GM12878 (cell line): ENCODE measurements around the gene KCTD16. TPM values are rescaled to one million over a fixed set of nuclear protein-coding genes. Genes with fewer than 3 reads are reported as not detected.

ENCODE experiments used
- ATAC-seq: fragments of 200-7000 bp; cut with Tn5 transposase; 3 replicates; pipeline ENCODE4 v1.9.1; 2020; ENCODE audit warnings: mild to moderate bottlenecking, moderate library complexity
- BruUV-seq: library from RNA; stranded (reverse); fragments of 400-500 nt; replicated peaks from 2 replicates; lab custom pipeline; 2021; lab: Mats Ljungman, UMichigan
- CTCF ChIA-PET: fragments of 300-600 bp; sonication (Branson Sonifier 250); formaldehyde crosslinking; extraction: SDS; loops from one replicate; lab custom pipeline; 2021; ENCODE audit warnings: inconsistent platforms; lab: Yijun Ruan, JAX
- POLR2A ChIA-PET: fragments of 350-600 bp; formaldehyde crosslinking; extraction: SDS; loops from one replicate; lab custom pipeline; 2021; ENCODE audit warnings: inconsistent platforms; lab: Charles Lee
- RAD21 ChIA-PET: fragments of 300-600 bp; sonication (Branson Sonifier 250); formaldehyde crosslinking; loops from one replicate; lab custom pipeline; 2023; ENCODE audit warnings: antibody characterized with exemption; ENCODE audit not compliant: unreplicated experiment; lab: Charles Lee
- SMC1A ChIA-PET: fragments of 300-600 bp; sonication (Branson Sonifier 250); formaldehyde crosslinking; loops from one replicate; lab custom pipeline; 2023; ENCODE audit not compliant: unreplicated experiment, uncharacterized antibody; lab: Charles Lee
- DNase-seq: peaks from one replicate; pipeline ENCODE4 v3.0.0-alpha.2; 2011; ENCODE audit warnings: low read depth, low spot score
- FAIRE-seq: peaks from 3 replicates; lab custom pipeline; 2011; peaks lifted over from hg19 to GRCh38; lab: Jason Lieb, UNC
- H2AFZ ChIP-seq: 2 replicates; pipeline ENCODE4 v1.6.0; 2011; ENCODE audit warnings: low read depth, low read length, control low read depth; ENCODE audit not compliant: control insufficient read depth
- H3K27ac ChIP-seq: 2 replicates; pipeline ENCODE4 v1.5.1; 2011; ENCODE audit warnings: control low read depth; ENCODE audit not compliant: control insufficient read depth, insufficient read depth
- H3K27me3 ChIP-seq, 2 experiments: replicated peaks in 1 of 2; 2 replicates each; pipeline versions ENCODE4 v1.6.0 to v1.6.1; 2011; ENCODE audit warnings: low read length in 1 of 2; ENCODE audit not compliant: control insufficient read depth in 2 of 2, insufficient read depth in 2 of 2
- H3K36me3 ChIP-seq, 2 experiments: 2 replicates each; pipeline ENCODE4 v1.5.1; 2011; ENCODE audit warnings: low read length in 1 of 2; ENCODE audit not compliant: control insufficient read depth in 2 of 2, insufficient read depth in 2 of 2
- H3K4me1 ChIP-seq: 2 replicates; pipeline ENCODE4 v1.6.1; 2011; ENCODE audit warnings: mild to moderate bottlenecking, low read length, moderate library complexity, mixed read lengths; ENCODE audit not compliant: control insufficient read depth, insufficient read depth
- H3K4me2 ChIP-seq: 2 replicates; pipeline ENCODE4 v1.6.0; 2011; ENCODE audit warnings: control low read depth; ENCODE audit not compliant: control insufficient read depth, insufficient read depth
- H3K4me3 ChIP-seq: fragments of 200-600 bp; sonication (generic); 2 replicates; pipeline ENCODE4 v1.5.1; 2016
- H3K79me2 ChIP-seq: 2 replicates; pipeline ENCODE4 v1.6.0; 2011; ENCODE audit warnings: low read length; ENCODE audit not compliant: control insufficient read depth, insufficient read depth
- H3K9ac ChIP-seq: 2 replicates; pipeline ENCODE4 v1.8.0; 2011; ENCODE audit warnings: low read length, control low read depth, mixed read lengths; ENCODE audit not compliant: control insufficient read depth, insufficient read depth
- H3K9me3 ChIP-seq: replicated peaks from 3 replicates; pipeline ENCODE4 v1.5.1; 2011; ENCODE audit warnings: mild to moderate bottlenecking, low read length; ENCODE audit not compliant: control insufficient read depth, insufficient read depth
- H4K20me1 ChIP-seq: 2 replicates; pipeline ENCODE4 v1.6.0; 2011; ENCODE audit not compliant: control insufficient read depth, insufficient read depth
- BMI1 ChIP-seq: fragments of 450-650 bp; IDR thresholded peaks from 2 replicates; pipeline ENCODE4 v1.6.1; 2016; ENCODE audit warnings: mild to moderate bottlenecking, moderate library complexity, borderline replicate concordance
- E4F1 ChIP-seq: fragments of 450-650 bp; IDR thresholded peaks from 2 replicates; pipeline ENCODE4 v1.6.1; 2018; ENCODE audit warnings: borderline replicate concordance, mild to moderate bottlenecking; ENCODE audit not compliant: partially characterized antibody
- EED ChIP-seq: sonication (generic); IDR thresholded peaks from 2 replicates; pipeline ENCODE4 v1.6.1; 2016; ENCODE audit warnings: antibody characterized with exemption, low read depth
- FOS ChIP-seq: IDR thresholded peaks from 3 replicates; pipeline ENCODE4 v1.6.1; 2011; ENCODE audit warnings: borderline replicate concordance; ENCODE audit not compliant: insufficient read length; ENCODE audit errors: extremely low read depth
- TAF1 ChIP-seq: IDR thresholded peaks from 2 replicates; pipeline ENCODE4 v1.6.1; 2011; ENCODE audit warnings: mild to moderate bottlenecking, low read depth, low read length, borderline replicate concordance
- USF2 ChIP-seq: IDR thresholded peaks from 2 replicates; pipeline ENCODE4 v1.6.1; 2011; ENCODE audit warnings: low read depth, low read length, improper control_type of control experiment, borderline replicate concordance
- ZBED1 ChIP-seq: IDR thresholded peaks from 2 replicates; pipeline ENCODE4 v1.6.1; 2016; ENCODE audit warnings: borderline replicate concordance
- WGBS: methylation state at CpG from one replicate; pipeline ENCODE4 v1.1.6; 2016; ENCODE audit warnings: low lambda C conversion rate; ENCODE audit not compliant: insufficient replicate concordance, insufficient coverage; ENCODE audit errors: missing lambda C conversion rate; 5-methylcytosine and 5-hydroxymethylcytosine counted together
- in situ Hi-C: fragments of 300-500 bp; cut with MboI; formaldehyde crosslinking; loops from 9 replicates; pipeline ENCODE4 v1.14.3; 2018; ENCODE audit warnings: mixed read lengths
- intact Hi-C: fragments of 100-400 bp; cut with micrococcal nuclease; formaldehyde crosslinking; loops from one replicate; pipeline ENCODE4 v1.14.2; 2022; ENCODE audit not compliant: unreplicated experiment
- polyA plus RNA-seq, 11 experiments: library from polyadenylated mRNA; depleted of rRNA in 4 of 11; unstranded in 6 of 11; stranded (reverse) in 5 of 11; fragments of >200 nt; fragmentation: Nextera tagmentation in 4 of 11; fragmentation: Illumina TruSeq in 1 of 11; extraction: Ambion mirVana in 4 of 11; extraction: Trizol in 1 of 11; gene quantifications; 1 replicate in 1 of 11; 2 replicates in 10 of 11; pipeline versions ENCODE4 v1.2.1 to v1.2.3, GENCODE V29; 2011 to 2016; ENCODE audit warnings: inconsistent platforms in 2 of 11, missing spikeins in 2 of 11, low read depth in 1 of 11
- total RNA-seq, 4 experiments: library from RNA; depleted of rRNA in 3 of 4; stranded (reverse); fragments of >200 nt in 3 of 4; fragmentation: Illumina TruSeq in 1 of 4; extraction: Trizol in 1 of 4; gene quantifications; 2 replicates each; pipeline versions ENCODE4 v1.2.1 to v1.2.3, GENCODE V29; 2013 to 2021

KCTD16 gene
- total and polyA plus RNA-seq, 10 of the 15 experiments (the other 5 are each of a cell fraction or from before 2014, with no cell fraction given): 0.03 to 0.10 (median 0.06) TPM; not detected in 3

GRCh38 chr5:144232285-144232684 is 61.6 kb downstream of the KCTD16 start:
- ChIA-PET SMC1A (no interaction called here), CTCF (no interaction called here), RAD21 (no interaction called here), POLR2A (no interaction called here)
- Histone ChIP-seq H3K9me3 (no peaks in the 10 kb centered on the region), H4K20me1 (no peaks in the 10 kb centered on the region), H3K4me3 (no peak overlapping the region), H3K9ac (no peak overlapping the region), H3K79me2 (no peaks in the 10 kb centered on the region), H3K36me3 (no peaks in the 10 kb centered on the region), H3K27ac (no peak overlapping the region), H2AFZ (no peak overlapping the region), H3K4me2 (no peak overlapping the region), H3K4me1 (no peaks in the 10 kb centered on the region), H3K27me3 (no peaks in the 10 kb centered on the region)
- DNase-seq: no peak
- FAIRE-seq: no peak
- BruUV-seq: no TSS peak
- in situ Hi-C loops: no loop called here
- 5% methylated on average over 5 of the region's 5 CpGs for WGBS
- intact Hi-C loops: no loop called here
- no peak for ATAC-seq
- TF ChIP-seq E4F1 (no peak), BMI1 (no peak), EED (no peak), USF2 (no peak), ZBED1 (no peak), FOS (no peak), TAF1 (no peak)
